Measurements from ENCODE around the gene AGRN. TPM values are rescaled to one million over a fixed set of nuclear protein-coding genes. Genes with fewer than 3 reads are reported as not detected.
"Not testable (repeated sequence)": the region's sequence is repeated elsewhere in the genome, so short reads cannot be mapped to it uniquely, and the experiment has no call there.

The AGRN gene
- total RNA-seq, 1 experiment from 2014 or later = 184 TPM

DNA sequence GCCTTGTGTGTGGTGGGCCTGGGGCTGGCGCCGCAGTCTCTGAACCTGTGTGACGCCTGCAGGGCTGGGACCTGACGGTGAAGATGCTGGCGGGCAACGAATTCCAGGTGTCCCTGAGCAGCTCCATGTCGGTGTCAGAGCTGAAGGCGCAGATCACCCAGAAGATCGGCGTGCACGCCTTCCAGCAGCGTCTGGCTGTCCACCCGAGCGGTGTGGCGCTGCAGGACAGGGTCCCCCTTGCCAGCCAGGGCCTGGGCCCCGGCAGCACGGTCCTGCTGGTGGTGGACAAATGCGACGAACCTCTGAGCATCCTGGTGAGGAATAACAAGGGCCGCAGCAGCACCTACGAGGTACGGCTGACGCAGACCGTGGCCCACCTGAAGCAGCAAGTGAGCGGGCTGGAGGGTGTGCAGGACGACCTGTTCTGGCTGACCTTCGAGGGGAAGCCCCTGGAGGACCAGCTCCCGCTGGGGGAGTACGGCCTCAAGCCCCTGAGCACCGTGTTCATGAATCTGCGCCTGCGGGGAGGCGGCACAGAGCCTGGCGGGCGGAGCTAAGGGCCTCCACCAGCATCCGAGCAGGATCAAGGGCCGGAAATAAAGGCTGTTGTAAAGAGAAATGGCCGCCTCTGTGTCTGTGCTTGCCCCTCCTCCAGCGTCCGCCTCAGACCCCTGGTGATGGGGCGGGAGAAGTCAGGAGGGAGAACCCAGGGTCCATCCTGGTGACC is 5.8 kb upstream of the AGRN start:
- ChIA-PET POLR2A (interaction anchor here (0.9 to 2.7 kb wide), 8 partner anchors 8 to 296 kb away, joined by 3 to 10 read pairs (median 4); no protein-coding TSS in a partner anchor), CTCF (interaction anchor here (0.7 to 3.6 kb wide), 15 partner anchors 9 to 236 kb away, joined by 3 to 36 read pairs (median 4); partner anchors contain the start of genes HES4 and PERM1)
- no peak for DNase-seq (ENCODE audit: low spot score)

DNA sequence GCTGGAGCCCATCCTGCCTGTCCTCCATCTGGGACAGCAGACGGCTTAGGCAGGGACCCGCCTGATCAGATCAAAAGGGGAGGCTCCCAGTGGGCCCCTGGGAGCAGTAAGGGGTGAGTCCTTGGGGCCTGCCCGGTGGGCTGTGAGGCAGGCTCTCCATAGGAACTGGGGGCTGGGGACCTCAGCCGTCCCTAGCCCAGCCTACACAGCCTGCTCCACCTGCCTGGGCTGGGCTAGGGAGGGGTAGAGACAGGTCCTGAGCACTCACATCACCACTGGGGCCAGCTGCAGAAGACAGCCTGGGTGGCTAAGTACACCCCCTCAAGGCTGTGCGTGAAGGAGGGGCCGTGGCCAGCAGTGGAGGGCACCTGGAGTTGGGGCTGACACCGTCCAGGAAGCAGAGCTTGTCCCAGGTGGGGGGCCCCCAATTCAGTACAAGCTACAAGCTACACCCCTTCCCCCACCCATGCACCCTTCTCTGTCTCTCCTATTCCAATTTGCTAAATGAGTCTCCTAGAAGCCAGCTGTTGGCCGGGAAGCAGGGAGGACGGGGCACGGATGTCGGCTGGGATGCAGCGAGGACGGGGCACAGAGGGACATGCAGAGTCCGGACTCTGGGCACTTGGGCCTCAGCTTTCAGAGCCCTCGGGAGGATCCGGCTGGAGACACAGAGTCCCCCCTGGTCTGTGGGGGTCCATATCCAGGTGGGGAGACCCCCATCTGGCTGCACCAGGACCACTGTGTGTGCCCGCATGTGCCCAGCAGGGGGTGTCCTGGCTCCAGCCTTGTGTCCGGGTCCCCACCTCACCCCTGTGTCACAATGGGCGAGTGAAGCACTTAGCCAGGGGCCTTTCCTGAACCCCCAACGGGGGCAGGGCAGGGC is 4.9 kb upstream of the AGRN start:
- H3K9me3 Mint-ChIP-seq = peaks cover 8% of the 10 kb centered on the region
- ChIA-PET CTCF (interaction anchor here (0.9 to 3.6 kb wide), 8 partner anchors 9 to 216 kb away, joined by 3 to 36 read pairs (median 8); partner anchors contain the start of gene PERM1), POLR2A (interaction anchor here (1.0 to 2.7 kb wide), 5 partner anchors 9 to 295 kb away, joined by 3 to 10 read pairs (median 8); no protein-coding TSS in a partner anchor)
- peaks cover 29% of the 10 kb centered on the region for H3K4me1 Mint-ChIP-seq
- ATAC-seq = no peak
- no peaks in the 10 kb centered on the region for H3K36me3 Mint-ChIP-seq
- peaks cover 33% of the 10 kb centered on the region for H3K27me3 Mint-ChIP-seq (ENCODE audit: low read depth)
- TF ChIP-seq, protein P1, sequence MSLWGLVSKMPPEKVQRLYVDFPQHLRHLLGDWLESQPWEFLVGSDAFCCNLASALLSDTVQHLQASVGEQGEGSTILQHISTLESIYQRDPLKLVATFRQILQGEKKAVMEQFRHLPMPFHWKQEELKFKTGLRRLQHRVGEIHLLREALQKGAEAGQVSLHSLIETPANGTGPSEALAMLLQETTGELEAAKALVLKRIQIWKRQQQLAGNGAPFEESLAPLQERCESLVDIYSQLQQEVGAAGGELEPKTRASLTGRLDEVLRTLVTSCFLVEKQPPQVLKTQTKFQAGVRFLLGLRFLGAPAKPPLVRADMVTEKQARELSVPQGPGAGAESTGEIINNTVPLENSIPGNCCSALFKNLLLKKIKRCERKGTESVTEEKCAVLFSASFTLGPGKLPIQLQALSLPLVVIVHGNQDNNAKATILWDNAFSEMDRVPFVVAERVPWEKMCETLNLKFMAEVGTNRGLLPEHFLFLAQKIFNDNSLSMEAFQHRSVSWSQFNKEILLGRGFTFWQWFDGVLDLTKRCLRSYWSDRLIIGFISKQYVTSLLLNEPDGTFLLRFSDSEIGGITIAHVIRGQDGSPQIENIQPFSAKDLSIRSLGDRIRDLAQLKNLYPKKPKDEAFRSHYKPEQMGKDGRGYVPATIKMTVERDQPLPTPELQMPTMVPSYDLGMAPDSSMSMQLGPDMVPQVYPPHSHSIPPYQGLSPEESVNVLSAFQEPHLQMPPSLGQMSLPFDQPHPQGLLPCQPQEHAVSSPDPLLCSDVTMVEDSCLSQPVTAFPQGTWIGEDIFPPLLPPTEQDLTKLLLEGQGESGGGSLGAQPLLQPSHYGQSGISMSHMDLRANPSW (CRISPR knock-in tag; conservative IDR thresholded peaks at IDR 0.05; ENCODE audit: low read depth) = no peak
- TF ChIP-seq, protein P2, sequence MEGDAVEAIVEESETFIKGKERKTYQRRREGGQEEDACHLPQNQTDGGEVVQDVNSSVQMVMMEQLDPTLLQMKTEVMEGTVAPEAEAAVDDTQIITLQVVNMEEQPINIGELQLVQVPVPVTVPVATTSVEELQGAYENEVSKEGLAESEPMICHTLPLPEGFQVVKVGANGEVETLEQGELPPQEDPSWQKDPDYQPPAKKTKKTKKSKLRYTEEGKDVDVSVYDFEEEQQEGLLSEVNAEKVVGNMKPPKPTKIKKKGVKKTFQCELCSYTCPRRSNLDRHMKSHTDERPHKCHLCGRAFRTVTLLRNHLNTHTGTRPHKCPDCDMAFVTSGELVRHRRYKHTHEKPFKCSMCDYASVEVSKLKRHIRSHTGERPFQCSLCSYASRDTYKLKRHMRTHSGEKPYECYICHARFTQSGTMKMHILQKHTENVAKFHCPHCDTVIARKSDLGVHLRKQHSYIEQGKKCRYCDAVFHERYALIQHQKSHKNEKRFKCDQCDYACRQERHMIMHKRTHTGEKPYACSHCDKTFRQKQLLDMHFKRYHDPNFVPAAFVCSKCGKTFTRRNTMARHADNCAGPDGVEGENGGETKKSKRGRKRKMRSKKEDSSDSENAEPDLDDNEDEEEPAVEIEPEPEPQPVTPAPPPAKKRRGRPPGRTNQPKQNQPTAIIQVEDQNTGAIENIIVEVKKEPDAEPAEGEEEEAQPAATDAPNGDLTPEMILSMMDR (IDR thresholded peaks at IDR 0.05) = 0 out of 2 replicates have a peak, but pooled peaks have one; percentile 10
- no peak overlapping the region for H3K4me3 Mint-ChIP-seq
- peak; percentile 61 for DNase-seq (ENCODE audit: low spot score)
- 0 out of 2 replicates have a peak overlapping the region, but pooled peaks have one; percentile 95 for H3K27ac Mint-ChIP-seq

More for the DNA sequence above, 5.8 kb upstream of the AGRN start:
- Mint-ChIP-seq H3K27ac (peak overlapping the region; percentile 95; the same call in 1 of the 2 replicates), H3K4me3 (peak overlapping the region; percentile 78), H3K9me3 (peaks cover 8% of the 10 kb centered on the region), H3K36me3 (no peaks in the 10 kb centered on the region), H3K27me3 (ENCODE audit: low read depth) (peaks cover 41% of the 10 kb centered on the region), H3K4me1 (peaks cover 29% of the 10 kb centered on the region)
- ATAC-seq = peak; percentile 25
- TF ChIP-seq GABPB1 (CRISPR knock-in tag; IDR thresholded peaks at IDR 0.05) (no peak), FOXJ3 (CRISPR knock-in tag; IDR thresholded peaks at IDR 0.05; ENCODE audit: borderline replicate concordance) (no peak), MXD4 (CRISPR knock-in tag; IDR thresholded peaks at IDR 0.05; ENCODE audit: borderline replicate concordance) (no peak)

DNA sequence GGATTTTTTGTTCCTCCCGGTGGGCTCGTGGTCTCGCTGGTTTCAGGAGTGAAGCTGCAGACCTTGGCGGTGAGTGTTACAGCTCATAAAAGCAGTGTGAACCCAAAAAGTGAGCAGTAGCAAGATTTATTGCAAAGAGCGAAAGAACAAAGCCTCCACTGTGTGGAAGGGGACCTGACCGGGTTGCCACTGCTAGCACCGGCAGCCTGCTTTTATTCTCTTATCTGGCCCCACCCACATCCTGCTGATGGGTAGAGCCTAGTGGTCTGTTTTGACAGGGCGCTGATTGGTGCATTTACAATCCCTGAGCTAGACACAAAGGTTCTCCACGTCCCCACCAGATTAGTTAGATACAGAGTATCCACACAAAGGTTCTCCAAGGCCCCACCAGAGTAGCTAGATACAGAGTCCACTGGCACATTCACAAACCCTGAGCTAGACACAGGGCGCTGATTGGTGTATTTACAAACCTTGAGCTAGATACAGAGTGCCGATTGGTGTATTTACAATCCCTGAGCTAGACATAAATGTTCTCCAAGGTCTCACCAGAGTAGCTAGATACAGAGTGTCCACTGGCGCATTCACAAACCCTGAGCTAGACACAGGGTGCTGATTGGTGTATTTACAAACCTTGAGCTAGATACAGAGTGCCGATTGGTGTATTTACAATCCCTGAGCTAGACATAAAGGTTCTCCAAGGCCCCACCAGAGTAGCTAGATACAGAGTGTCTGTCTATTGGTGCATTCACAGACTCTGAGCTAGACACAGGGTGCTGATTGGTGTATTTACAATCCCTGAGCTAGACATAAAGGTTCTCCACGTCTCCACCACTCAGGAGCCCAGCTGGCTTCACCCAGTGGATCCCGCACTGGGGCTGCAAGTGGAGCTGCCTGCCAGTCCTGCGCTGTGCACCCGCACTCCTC is 2.3 kb upstream of the AGRN start:
- H3K36me3 Mint-ChIP-seq; DNase-seq (ENCODE audit: low spot score); H3K4me3 Mint-ChIP-seq; H3K9me3 Mint-ChIP-seq; ATAC-seq; POLR2A ChIA-PET: not testable (repeated sequence)
- peaks cover 25% of the 10 kb centered on the region for H3K27me3 Mint-ChIP-seq (ENCODE audit: low read depth)
- TF ChIP-seq NFYB (CRISPR knock-in tag; conservative IDR thresholded peaks at IDR 0.05; ENCODE audit: low read depth) = peak; percentile 6
- CTCF ChIA-PET = interaction anchor here (0.9 to 5.8 kb wide), 6 partner anchors 15 to 46 kb away, joined by 3 to 47 read pairs (median 6); no protein-coding TSS in a partner anchor
- peaks cover 41% of the 10 kb centered on the region for H3K4me1 Mint-ChIP-seq
- H3K27ac Mint-ChIP-seq = peak overlapping the region; percentile 64

DNA sequence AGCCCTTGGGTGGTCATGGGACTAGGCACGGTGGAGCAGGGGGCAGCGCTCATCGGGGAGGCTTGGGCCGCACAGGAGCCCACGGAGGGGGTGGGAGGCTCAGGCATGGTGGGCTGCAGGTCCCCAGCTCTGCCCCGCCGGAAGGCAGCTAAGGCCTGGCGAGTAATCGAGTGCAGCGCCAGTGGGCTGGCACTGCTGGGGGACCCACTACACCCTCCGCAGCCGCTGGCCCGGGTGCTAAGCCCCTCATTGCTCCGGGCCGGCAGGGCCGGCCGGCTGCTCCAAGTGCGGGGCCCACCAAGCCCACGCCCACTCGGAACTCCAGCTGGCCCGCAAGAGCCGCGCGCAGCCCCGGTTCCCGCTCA is 1.6 kb upstream of the AGRN start:
- POLR2A ChIA-PET; H3K27ac Mint-ChIP-seq; DNase-seq (ENCODE audit: low spot score); H3K36me3 Mint-ChIP-seq; H3K9me3 Mint-ChIP-seq; H3K4me3 Mint-ChIP-seq; ATAC-seq: not testable (repeated sequence)
- Mint-ChIP-seq H3K27me3 (ENCODE audit: low read depth) (peaks cover 25% of the 10 kb centered on the region), H3K4me1 (peaks cover 41% of the 10 kb centered on the region)
- CTCF ChIA-PET = interaction anchor here (0.9 to 5.8 kb wide), 8 partner anchors 13 to 45 kb away, joined by 3 to 47 read pairs (median 6); no protein-coding TSS in a partner anchor

Measured in WTC11 (cell line).